HG03135 (cell line): ENCODE measurements around the gene LRP8.

Experiments
- ATAC-seq: cut with Tn5 transposase; IDR thresholded peaks from one replicate; pipeline ENCODE4 v1.9.1; 2021; ENCODE audit warnings: mild to moderate bottlenecking, moderate library complexity; ENCODE audit not compliant: unreplicated experiment

Gene LRP8

GRCh38 chr1:53341521-53341895, 13.6 kb upstream of the LRP8 start:
- ATAC-seq, result no peak

- no peak for ATAC-seq
These were observed 13.0 kb upstream of the LRP8 start for GRCh38 chr1:53340660-53341520.

GRCh38 chr1:53339736-53340635, 12.1 kb upstream of the LRP8 start:
- no peak for ATAC-seq

GRCh38 chr1:53338423-53338822, 10.6 kb upstream of the LRP8 start:
- no peak for ATAC-seq

- ATAC-seq, result no peak
These were observed 9.6 kb upstream of the LRP8 start for GRCh38 chr1:53337499-53337898.

GRCh38 chr1:53336146-53336545, 8.3 kb upstream of the LRP8 start:
- ATAC-seq, result no peak

- no peak for ATAC-seq
These were observed 7.8 kb upstream of the LRP8 start for GRCh38 chr1:53335661-53336060.

- ATAC-seq, result no peak
These were observed 6.9 kb upstream of the LRP8 start for GRCh38 chr1:53334781-53335180.

GRCh38 chr1:53334312-53334711, 6.4 kb upstream of the LRP8 start:
- no peak for ATAC-seq

GRCh38 chr1:53332833-53333232, 5.0 kb upstream of the LRP8 start:
- no peak for ATAC-seq

- ATAC-seq, result no peak
These were observed 4.3 kb upstream of the LRP8 start for GRCh38 chr1:53332186-53332564.

GRCh38 chr1:53331446-53332185, 3.7 kb upstream of the LRP8 start:
- ATAC-seq, result no peak

- no peak for ATAC-seq
These were observed 2.9 kb upstream of the LRP8 start for GRCh38 chr1:53330819-53331218.

- ATAC-seq, result no peak
These were observed 950 bp upstream of the LRP8 start for GRCh38 chr1:53328541-53329499.

GRCh38 chr1:53327182-53327913, 522 bp downstream of the LRP8 start:
- peak; percentile 7 for ATAC-seq

- ATAC-seq, result peak; percentile 26
These were observed 1.2 kb downstream of the LRP8 start for GRCh38 chr1:53326598-53327181.

GRCh38 chr1:53326088-53326597, 1.7 kb downstream of the LRP8 start:
- ATAC-seq, result peak; percentile 82

GRCh38 chr1:53325326-53326087, 2.4 kb downstream of the LRP8 start:
- ATAC-seq, result no peak
